Brain microvascular endothelial cell (primary cell): ENCODE data around the gene LRRK1.

Source experiments
- DNase-seq: peaks from one replicate; pipeline ENCODE4 v3.0.0-alpha.2; 2020
- H3K27ac ChIP-seq: fragments of 250-450 bp; sonication (Bioruptor Pico); 2 replicates; pipeline ENCODE4 v1.5.1; 2020; ENCODE audit warnings: mild to moderate bottlenecking, moderate library complexity
- H3K27me3 ChIP-seq: fragments of 250-450 bp; sonication (Bioruptor Pico); replicated peaks from 2 replicates; pipeline ENCODE4 v1.5.1; 2020; ENCODE audit warnings: mild to moderate bottlenecking
- H3K36me3 ChIP-seq: fragments of 250-450 bp; sonication (Bioruptor Pico); replicated peaks from 2 replicates; pipeline ENCODE4 v1.5.1; 2020; ENCODE audit warnings: mild to moderate bottlenecking
- H3K4me3 ChIP-seq: 2 replicates; pipeline ENCODE4 v1.5.1; 2011; ENCODE audit warnings: low read depth, mild to moderate bottlenecking, control low read depth, low read length, moderate library complexity
- CTCF ChIP-seq: IDR thresholded peaks from 2 replicates; pipeline ENCODE4 v1.5.1; 2011; ENCODE audit warnings: low read depth, mild to moderate bottlenecking, moderate library complexity, low read length, control low read depth, inconsistent platforms; ENCODE audit errors: missing control alignments
- in situ Hi-C: cut with HindIII; loops from 2 replicates; pipeline ENCODE4 v1.10.0; 2017; ENCODE audit warnings: low sequenced_read_pairs, low pct_ligation_motif_present

LRRK1 gene

GRCh38 chr15:101026656-101027272 is 107.6 kb downstream of the LRRK1 start:
- DNase-seq: no peak
- Histone ChIP-seq H3K27me3 (no peaks in the 10 kb centered on the region), H3K36me3 (no peaks in the 10 kb centered on the region), H3K27ac (no peak overlapping the region), H3K4me3 (no peak overlapping the region)
- in situ Hi-C loops: loop anchor here (10.0 kb wide), 1 partner anchor 228 kb away; the partner anchor contains the start of gene CHSY1
- no peak for TF ChIP-seq CTCF

- no peak overlapping the region for H3K4me3 ChIP-seq
- no peaks in the 10 kb centered on the region for H3K27me3 ChIP-seq
- no peak for DNase-seq
- in situ Hi-C loops: loop anchor here (10.0 kb wide), 1 partner anchor 227 kb away; the partner anchor contains the start of gene CHSY1
- TF ChIP-seq CTCF: no peak
- no peak overlapping the region for H3K27ac ChIP-seq
- no peaks in the 10 kb centered on the region for H3K36me3 ChIP-seq
Observed at GRCh38 chr15:101027273-101027901, 108.2 kb downstream of the LRRK1 start.

DNA sequence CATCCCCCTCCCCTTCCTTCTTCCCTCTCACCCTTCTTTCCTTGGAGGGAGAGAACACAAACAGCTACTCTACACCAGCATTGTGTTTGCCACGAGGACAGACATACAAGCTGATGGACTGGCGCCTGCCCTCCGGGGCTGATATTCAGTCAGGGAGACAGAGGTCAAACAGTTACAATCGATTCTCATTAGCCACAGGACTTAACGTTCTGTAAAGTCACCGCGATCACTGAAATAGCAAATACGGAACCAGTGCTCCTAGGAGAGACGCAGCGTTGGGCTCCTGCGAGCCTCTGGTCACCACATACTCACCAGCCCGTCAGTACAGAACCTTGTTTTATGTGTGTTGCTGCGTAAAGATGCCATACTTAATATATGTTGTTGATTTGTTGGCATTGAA is 108.8 kb downstream of the LRRK1 start:
- no peaks in the 10 kb centered on the region for H3K27me3 ChIP-seq
- in situ Hi-C loops: loop anchor here (10.0 kb wide), 1 partner anchor 227 kb away; the partner anchor contains the start of gene CHSY1
- DNase-seq: no peak
- TF ChIP-seq CTCF: no peak
- H3K4me3 ChIP-seq: no peak overlapping the region
- H3K36me3 ChIP-seq: no peaks in the 10 kb centered on the region
- H3K27ac ChIP-seq: no peak overlapping the region

- no peaks in the 10 kb centered on the region for H3K27me3 ChIP-seq
- TF ChIP-seq CTCF: no peak
- DNase-seq: no peak
- H3K27ac ChIP-seq: no peak overlapping the region
- H3K36me3 ChIP-seq: no peaks in the 10 kb centered on the region
- H3K4me3 ChIP-seq: no peak overlapping the region
- in situ Hi-C loops: loop anchor here (10.0 kb wide), 1 partner anchor 226 kb away; the partner anchor contains the start of gene CHSY1
Observed at GRCh38 chr15:101028321-101028720, 109.2 kb downstream of the LRRK1 start.

DNA sequence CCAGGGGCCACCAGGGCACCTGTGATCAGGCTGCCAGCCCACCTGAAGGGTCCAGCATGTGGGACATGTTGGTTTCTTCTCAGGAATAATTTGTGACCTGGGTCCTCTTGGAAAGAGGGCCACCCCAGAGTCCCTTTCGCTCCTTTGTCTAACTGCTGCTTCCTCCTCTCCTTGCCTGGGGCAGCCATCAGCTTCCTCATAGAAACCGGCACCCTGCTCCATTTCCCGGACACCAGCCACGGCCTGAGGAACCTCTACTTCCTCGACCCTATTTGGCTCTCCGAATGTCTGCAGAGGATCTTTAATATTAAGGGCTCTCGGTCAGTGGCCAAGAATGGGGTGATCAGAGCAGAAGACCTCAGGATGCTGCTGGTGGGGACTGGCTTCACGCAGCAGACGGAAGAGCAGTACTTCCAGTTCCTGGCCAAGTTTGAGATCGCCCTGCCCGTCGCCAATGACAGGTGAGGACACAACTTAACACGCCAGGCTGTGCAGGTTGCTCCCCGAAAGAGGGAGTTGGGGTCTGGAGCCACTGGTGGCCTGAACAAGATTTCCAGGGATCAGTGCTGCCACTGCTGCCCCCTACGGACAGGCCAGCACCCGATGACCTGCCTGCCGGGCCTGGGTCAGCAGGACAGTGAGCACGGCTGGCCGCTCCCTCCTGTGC is 109.7 kb downstream of the LRRK1 start:
- no peak for DNase-seq
- H3K36me3 ChIP-seq: no peaks in the 10 kb centered on the region
- H3K27ac ChIP-seq: no peak overlapping the region
- no peaks in the 10 kb centered on the region for H3K27me3 ChIP-seq
- no peak for TF ChIP-seq CTCF
- H3K4me3 ChIP-seq: no peak overlapping the region
- in situ Hi-C loops: loop anchor here (10.0 kb wide), 1 partner anchor 226 kb away; the partner anchor contains the start of gene CHSY1
